Measurements from ENCODE around the gene SIAH1. TPM values are rescaled to one million over a fixed set of nuclear protein-coding genes. Genes with fewer than 3 reads are reported as not detected.
A peak's percentile ranks its signal among the peaks of the same experiment; 100 is the strongest.

Gene SIAH1
- total and polyA plus RNA-seq, 2 of the 8 experiments (the other 6 are each of a cell fraction or from before 2014, with no cell fraction given) = 19.5 to 33.9 TPM

GRCh38 chr16:48384520-48385252 lies 527 bp downstream of the SIAH1 start (continued):
- TF ChIP-seq GABPA (IDR thresholded peaks at IDR 0.05; ENCODE audit: borderline replicate concordance, insufficient read depth, low read length) = no peak
- TF ChIP-seq PHF8 (conservative IDR thresholded peaks at IDR 0.05; ENCODE audit: low read depth, low read length) = no peak; the same call in none of the 2 replicates
- TF ChIP-seq ZNF274 (IDR thresholded peaks at IDR 0.05; ENCODE audit: borderline replicate concordance, extremely low read depth, low read length) = no peak
- 0 out of 2 replicates have a peak, but pooled peaks have one; percentile 23 for TF ChIP-seq TEAD4 (IDR thresholded peaks at IDR 0.05; ENCODE audit: low read depth, low read length)
- no peak for TF ChIP-seq CBX8 (IDR thresholded peaks at IDR 0.05; ENCODE audit: borderline replicate concordance, low read depth, low read length)

Data from H1 (cell line).